ENCODE results near the gene CEP41. TPM values are rescaled to one million over a fixed set of nuclear protein-coding genes. Genes with fewer than 3 reads are reported as not detected.

The CEP41 gene
- total RNA-seq, 2 experiments from 2014 or later, result 3.3 to 4.8 TPM

GRCh38 chr7:130384841-130385599, 55.8 kb downstream of the CEP41 start:
- peaks cover 0 to 9% of the 10 kb centered on the region in 2 experiments for H3K9me3 ChIP-seq (ENCODE audit: control insufficient read depth in 1 of 2, insufficient read depth in 1 of 2, low read length in 2 of 2)
- Mint-ChIP-seq H3K4me3 (no peak overlapping the region), H3K36me3 (ENCODE audit: low read depth) (no peaks in the 10 kb centered on the region), H3K27ac (no peak overlapping the region), H3K9me3 (no peaks in the 10 kb centered on the region), H3K4me1 (ENCODE audit: low read depth) (no peaks in the 10 kb centered on the region), H3K27me3 (no peaks in the 10 kb centered on the region)
- no peaks in the 10 kb centered on the region for H3K27me3 ChIP-seq (ENCODE audit: control insufficient read depth in 1 of 2, insufficient read depth in 2 of 2, low read length in 2 of 2)
- ATAC-seq (ENCODE audit: poor library complexity), result no peak
- H3K4me1 ChIP-seq (ENCODE audit: insufficient read depth, low read length), result no peaks in the 10 kb centered on the region
- H3K27ac ChIP-seq (ENCODE audit: low read depth in 1 of 2, low read length in 2 of 2), result no peak overlapping the region
- no peak for DNase-seq
- intact Hi-C loops (cut with DNase I, micrococcal nuclease), result no loop called here
- TF ChIP-seq CTCF (IDR thresholded peaks at IDR 0.05), result no peak
- ChIA-PET POLR2A (no interaction called here), CTCF (no interaction called here)
- H3K36me3 ChIP-seq (ENCODE audit: insufficient read depth, low read length), result no peaks in the 10 kb centered on the region
- no peak overlapping the region for H3K4me3 ChIP-seq (ENCODE audit: low read length)

DNA sequence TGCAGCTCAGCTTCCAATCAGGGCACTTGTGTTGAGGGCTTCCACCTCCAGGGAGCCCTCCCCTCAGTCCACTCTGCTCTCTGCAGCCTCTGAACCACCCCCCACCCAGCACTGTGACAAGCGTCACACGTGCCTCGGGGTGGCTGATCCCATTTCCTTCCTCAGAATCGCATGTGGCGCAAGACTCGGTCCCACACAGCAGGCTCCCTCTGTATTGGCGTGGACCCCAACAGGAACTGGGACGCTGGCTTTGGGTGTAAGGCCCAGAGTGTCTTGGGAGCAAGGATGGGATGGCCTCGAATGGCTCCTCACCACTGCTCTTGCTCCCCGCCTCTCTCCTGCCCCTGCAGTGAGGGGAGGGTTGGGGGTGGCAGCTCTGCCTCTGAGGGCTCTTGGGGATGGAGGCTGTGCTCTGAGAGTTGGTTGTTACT, 56.4 kb downstream of the CEP41 start:
- H3K27me3 ChIP-seq (ENCODE audit: control insufficient read depth in 1 of 2, insufficient read depth in 2 of 2, low read length in 2 of 2), result no peaks in the 10 kb centered on the region
- H3K27me3 Mint-ChIP-seq, result no peaks in the 10 kb centered on the region
- H3K4me3 ChIP-seq (ENCODE audit: low read length), result no peak overlapping the region
- ATAC-seq (ENCODE audit: poor library complexity), result no peak
- peaks cover 0 to 9% of the 10 kb centered on the region in 2 experiments for H3K9me3 ChIP-seq (ENCODE audit: control insufficient read depth in 1 of 2, insufficient read depth in 1 of 2, low read length in 2 of 2)
- H3K27ac ChIP-seq (ENCODE audit: low read depth in 1 of 2, low read length in 2 of 2), result no peak overlapping the region
- H3K36me3 Mint-ChIP-seq (ENCODE audit: low read depth), result no peaks in the 10 kb centered on the region
- H3K36me3 ChIP-seq (ENCODE audit: insufficient read depth, low read length), result no peaks in the 10 kb centered on the region
- ChIA-PET CTCF (no interaction called here), POLR2A (no interaction called here)
- H3K27ac Mint-ChIP-seq, result no peak overlapping the region
- H3K9me3 Mint-ChIP-seq, result no peaks in the 10 kb centered on the region
- no peaks in the 10 kb centered on the region for H3K4me1 ChIP-seq (ENCODE audit: insufficient read depth, low read length)
- no peak for TF ChIP-seq CTCF (IDR thresholded peaks at IDR 0.05)
- no peak for DNase-seq
- H3K4me3 Mint-ChIP-seq, result no peak overlapping the region
- intact Hi-C loops (cut with DNase I, micrococcal nuclease), result no loop called here
- no peaks in the 10 kb centered on the region for H3K4me1 Mint-ChIP-seq (ENCODE audit: low read depth)

DNA sequence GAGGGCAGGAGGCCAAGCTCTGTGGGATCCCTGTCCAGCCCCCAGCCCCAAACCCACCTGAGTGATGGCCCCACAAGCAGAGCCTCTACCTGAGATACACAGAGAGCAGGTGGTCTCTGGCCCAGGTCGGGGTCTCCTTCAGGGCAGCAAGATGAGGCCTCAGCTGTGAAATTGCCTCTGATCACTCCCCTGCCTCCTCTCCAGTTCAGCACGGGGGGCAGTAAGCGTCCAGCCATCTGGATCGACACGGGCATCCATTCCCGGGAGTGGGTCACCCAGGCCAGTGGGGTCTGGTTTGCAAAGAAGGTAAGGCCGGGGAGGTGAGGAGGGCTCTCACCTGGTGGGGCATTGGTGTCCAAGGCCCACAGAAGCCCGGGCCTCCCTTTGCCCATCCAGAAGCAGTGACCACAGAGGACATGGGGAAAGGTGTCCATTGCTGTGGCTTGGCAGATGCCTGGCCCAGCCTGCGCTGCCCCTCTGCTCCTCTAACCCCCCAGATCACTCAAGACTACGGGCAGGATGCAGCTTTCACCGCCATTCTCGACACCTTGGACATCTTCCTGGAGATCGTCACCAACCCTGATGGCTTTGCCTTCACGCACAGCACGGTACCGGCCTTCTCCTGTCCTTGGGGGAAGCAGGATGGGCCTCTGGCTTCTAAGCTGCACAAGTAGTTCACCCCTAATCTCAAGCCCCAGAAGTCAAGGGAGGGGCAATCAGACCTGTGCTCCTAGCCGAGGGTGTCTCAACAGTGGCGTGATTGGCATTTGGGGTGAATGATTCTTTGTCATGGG, 57.4 kb downstream of the CEP41 start:
- Mint-ChIP-seq H3K36me3 (ENCODE audit: low read depth) (no peaks in the 10 kb centered on the region), H3K27me3 (no peaks in the 10 kb centered on the region), H3K4me1 (ENCODE audit: low read depth) (no peaks in the 10 kb centered on the region), H3K9me3 (no peaks in the 10 kb centered on the region), H3K4me3 (no peak overlapping the region), H3K27ac (no peak overlapping the region)
- TF ChIP-seq CTCF (IDR thresholded peaks at IDR 0.05), result no peak
- Histone ChIP-seq H3K27me3 (ENCODE audit: control insufficient read depth in 1 of 2, insufficient read depth in 2 of 2, low read length in 2 of 2) (no peaks in the 10 kb centered on the region), H3K36me3 (ENCODE audit: insufficient read depth, low read length) (no peaks in the 10 kb centered on the region), H3K27ac (ENCODE audit: low read depth in 1 of 2, low read length in 2 of 2) (no peak overlapping the region), H3K4me3 (ENCODE audit: low read length) (no peak overlapping the region), H3K9me3 (ENCODE audit: control insufficient read depth in 1 of 2, insufficient read depth in 1 of 2, low read length in 2 of 2) (peaks cover 0 to 9% of the 10 kb centered on the region in 2 experiments), H3K4me1 (ENCODE audit: insufficient read depth, low read length) (no peaks in the 10 kb centered on the region)
- ChIA-PET CTCF (no interaction called here), POLR2A (interaction anchor here (0.6 kb wide), 1 partner anchor 12 kb away, joined by 3 read pairs; no protein-coding TSS in a partner anchor)
- DNase-seq, result no peak
- ATAC-seq (ENCODE audit: poor library complexity), result no peak
- intact Hi-C loops (cut with DNase I, micrococcal nuclease), result no loop called here
